Stimulated activated memory B cell treated with anti-CD40 and anti-IgM and Interleukin-4, amounts not matched to agents 10 μg/mL and 1 μg/mL and 100 μg/mL, for 72 hours (primary cell): ENCODE data around the gene CD151.

Experiments
- ATAC-seq: fragments of 150-1000 bp; cut with Tn5 transposase; 2 replicates; pipeline ENCODE4 v1.10.0; 2021
- H3K27ac Mint-ChIP-seq: one replicate; pipeline ENCODE4 v1.8.0; 2022; ENCODE audit warnings: mild to moderate bottlenecking, mixed read lengths
- H3K27me3 Mint-ChIP-seq: one replicate; pipeline ENCODE4 v1.8.0; 2022; ENCODE audit warnings: mixed read lengths
- H3K36me3 Mint-ChIP-seq: one replicate; pipeline ENCODE4 v1.8.0; 2022; ENCODE audit warnings: mixed read lengths
- H3K4me1 Mint-ChIP-seq: one replicate; pipeline ENCODE4 v1.8.0; 2022; ENCODE audit warnings: mixed read lengths
- H3K4me3 Mint-ChIP-seq: one replicate; pipeline ENCODE4 v1.8.0; 2022; ENCODE audit warnings: mild to moderate bottlenecking, moderate library complexity, mixed read lengths
- H3K9me3 Mint-ChIP-seq: one replicate; pipeline ENCODE4 v1.8.0; 2022; ENCODE audit warnings: mixed read lengths

The CD151 gene

GRCh38 chr11:819129-819931 is 13.4 kb upstream of the CD151 start:
- H3K4me1 Mint-ChIP-seq = peaks cover 32% of the 10 kb centered on the region
- ATAC-seq = peak; percentile 86
- H3K36me3 Mint-ChIP-seq = no peaks in the 10 kb centered on the region
- no peaks in the 10 kb centered on the region for H3K9me3 Mint-ChIP-seq
- H3K27me3 Mint-ChIP-seq = no peaks in the 10 kb centered on the region
- H3K27ac Mint-ChIP-seq = peak overlapping the region; percentile 85
- peak overlapping the region; percentile 85 for H3K4me3 Mint-ChIP-seq

GRCh38 chr11:819943-820649 is 12.7 kb upstream of the CD151 start:
- H3K36me3 Mint-ChIP-seq = peaks cover 6% of the 10 kb centered on the region
- H3K4me1 Mint-ChIP-seq = peaks cover 32% of the 10 kb centered on the region
- no peaks in the 10 kb centered on the region for H3K27me3 Mint-ChIP-seq
- ATAC-seq = peak; percentile 90
- H3K4me3 Mint-ChIP-seq = peak overlapping the region; percentile 85
- peak overlapping the region; percentile 85 for H3K27ac Mint-ChIP-seq
- H3K9me3 Mint-ChIP-seq = no peaks in the 10 kb centered on the region

GRCh38 chr11:820655-821511 is 11.9 kb upstream of the CD151 start:
- Mint-ChIP-seq H3K4me3 (peak overlapping the region; percentile 85), H3K36me3 (peaks cover 11% of the 10 kb centered on the region), H3K9me3 (no peaks in the 10 kb centered on the region), H3K4me1 (peaks cover 32% of the 10 kb centered on the region), H3K27me3 (no peaks in the 10 kb centered on the region), H3K27ac (peak overlapping the region; percentile 85)
- ATAC-seq = no peak

- no peaks in the 10 kb centered on the region for H3K27me3 Mint-ChIP-seq
- peak overlapping the region; percentile 85 for H3K4me3 Mint-ChIP-seq
- peaks cover 11% of the 10 kb centered on the region for H3K36me3 Mint-ChIP-seq
- H3K4me1 Mint-ChIP-seq = peaks cover 36% of the 10 kb centered on the region
- ATAC-seq = no peak
- H3K27ac Mint-ChIP-seq = peak overlapping the region; percentile 27
- H3K9me3 Mint-ChIP-seq = no peaks in the 10 kb centered on the region
These were observed 11.0 kb upstream of the CD151 start for GRCh38 chr11:821512-822371.

GRCh38 chr11:823441-824291 is 9.1 kb upstream of the CD151 start:
- peaks cover 46% of the 10 kb centered on the region for H3K4me1 Mint-ChIP-seq
- no peaks in the 10 kb centered on the region for H3K9me3 Mint-ChIP-seq
- peaks cover under 1% of the 10 kb centered on the region for H3K27me3 Mint-ChIP-seq
- H3K36me3 Mint-ChIP-seq = peaks cover 11% of the 10 kb centered on the region
- ATAC-seq = no peak
- no peak overlapping the region for H3K4me3 Mint-ChIP-seq
- no peak overlapping the region for H3K27ac Mint-ChIP-seq

GRCh38 chr11:824292-824880 is 8.4 kb upstream of the CD151 start:
- ATAC-seq = no peak
- peaks cover 51% of the 10 kb centered on the region for H3K4me1 Mint-ChIP-seq

GRCh38 chr11:824942-825341 is 7.8 kb upstream of the CD151 start:
- ATAC-seq = no peak
- H3K27ac Mint-ChIP-seq = no peak overlapping the region
- peaks cover 10% of the 10 kb centered on the region for H3K27me3 Mint-ChIP-seq
- H3K9me3 Mint-ChIP-seq = no peaks in the 10 kb centered on the region
- peaks cover 11% of the 10 kb centered on the region for H3K36me3 Mint-ChIP-seq
- peaks cover 57% of the 10 kb centered on the region for H3K4me1 Mint-ChIP-seq
- H3K4me3 Mint-ChIP-seq = no peak overlapping the region

More at GRCh38 chr11:824292-824880, 8.4 kb upstream of the CD151 start:
- Mint-ChIP-seq H3K27ac (no peak overlapping the region), H3K27me3 (peaks cover 8% of the 10 kb centered on the region), H3K4me3 (no peak overlapping the region), H3K36me3 (peaks cover 11% of the 10 kb centered on the region), H3K9me3 (no peaks in the 10 kb centered on the region)

- peaks cover 57% of the 10 kb centered on the region for H3K4me1 Mint-ChIP-seq
- peaks cover 11% of the 10 kb centered on the region for H3K36me3 Mint-ChIP-seq
- H3K27ac Mint-ChIP-seq = no peak overlapping the region
- no peak for ATAC-seq
- H3K27me3 Mint-ChIP-seq = peaks cover 10% of the 10 kb centered on the region
- no peaks in the 10 kb centered on the region for H3K9me3 Mint-ChIP-seq
- no peak overlapping the region for H3K4me3 Mint-ChIP-seq
These were observed 7.2 kb upstream of the CD151 start for GRCh38 chr11:825366-826226.

GRCh38 chr11:826227-826621 is 6.5 kb upstream of the CD151 start:
- Mint-ChIP-seq H3K27me3 (peaks cover 10% of the 10 kb centered on the region), H3K27ac (no peak overlapping the region), H3K4me3 (peak overlapping the region; percentile 66), H3K9me3 (no peaks in the 10 kb centered on the region), H3K4me1 (peaks cover 54% of the 10 kb centered on the region), H3K36me3 (peaks cover 11% of the 10 kb centered on the region)
- ATAC-seq = no peak

- Mint-ChIP-seq H3K4me3 (peak overlapping the region; percentile 66), H3K9me3 (no peaks in the 10 kb centered on the region), H3K36me3 (peaks cover 11% of the 10 kb centered on the region), H3K27me3 (peaks cover 16% of the 10 kb centered on the region), H3K4me1 (peaks cover 57% of the 10 kb centered on the region), H3K27ac (no peak overlapping the region)
- peak; percentile 14 for ATAC-seq
These were observed 6.0 kb upstream of the CD151 start for GRCh38 chr11:826836-827145.

GRCh38 chr11:827146-827896 is 5.4 kb upstream of the CD151 start:
- peaks cover 11% of the 10 kb centered on the region for H3K36me3 Mint-ChIP-seq
- H3K4me3 Mint-ChIP-seq = peak overlapping the region; percentile 79
- no peaks in the 10 kb centered on the region for H3K9me3 Mint-ChIP-seq
- peak overlapping the region; percentile 57 for H3K27ac Mint-ChIP-seq
- H3K27me3 Mint-ChIP-seq = peaks cover 21% of the 10 kb centered on the region
- peaks cover 57% of the 10 kb centered on the region for H3K4me1 Mint-ChIP-seq
- ATAC-seq = peak; percentile 58

- Mint-ChIP-seq H3K4me3 (peak within 1 kb of the TSS; percentile 79), H3K9me3 (no peaks in the 10 kb centered on the region), H3K4me1 (peaks cover 56% of the 10 kb centered on the region), H3K27ac (peak within 1 kb of the TSS; percentile 57), H3K27me3 (peaks cover 23% of the 10 kb centered on the region), H3K36me3 (peaks cover 11% of the 10 kb centered on the region)
- ATAC-seq = no peak
These were observed 4.9 kb upstream of the CD151 start, which contains the start of gene CRACR2B for GRCh38 chr11:827897-828192. CRACR2B (plus strand) TSS chr11:827919; CDS start chr11:828608, 689 bp downstream.
